GM18517 (cell line): ENCODE results near the gene FUT3.

ENCODE experiments used
- ATAC-seq: cut with Tn5 transposase; IDR thresholded peaks from one replicate; pipeline ENCODE4 v1.9.1; 2021; ENCODE audit warnings: mild to moderate bottlenecking, moderate library complexity; ENCODE audit not compliant: unreplicated experiment

Gene FUT3

DNA sequence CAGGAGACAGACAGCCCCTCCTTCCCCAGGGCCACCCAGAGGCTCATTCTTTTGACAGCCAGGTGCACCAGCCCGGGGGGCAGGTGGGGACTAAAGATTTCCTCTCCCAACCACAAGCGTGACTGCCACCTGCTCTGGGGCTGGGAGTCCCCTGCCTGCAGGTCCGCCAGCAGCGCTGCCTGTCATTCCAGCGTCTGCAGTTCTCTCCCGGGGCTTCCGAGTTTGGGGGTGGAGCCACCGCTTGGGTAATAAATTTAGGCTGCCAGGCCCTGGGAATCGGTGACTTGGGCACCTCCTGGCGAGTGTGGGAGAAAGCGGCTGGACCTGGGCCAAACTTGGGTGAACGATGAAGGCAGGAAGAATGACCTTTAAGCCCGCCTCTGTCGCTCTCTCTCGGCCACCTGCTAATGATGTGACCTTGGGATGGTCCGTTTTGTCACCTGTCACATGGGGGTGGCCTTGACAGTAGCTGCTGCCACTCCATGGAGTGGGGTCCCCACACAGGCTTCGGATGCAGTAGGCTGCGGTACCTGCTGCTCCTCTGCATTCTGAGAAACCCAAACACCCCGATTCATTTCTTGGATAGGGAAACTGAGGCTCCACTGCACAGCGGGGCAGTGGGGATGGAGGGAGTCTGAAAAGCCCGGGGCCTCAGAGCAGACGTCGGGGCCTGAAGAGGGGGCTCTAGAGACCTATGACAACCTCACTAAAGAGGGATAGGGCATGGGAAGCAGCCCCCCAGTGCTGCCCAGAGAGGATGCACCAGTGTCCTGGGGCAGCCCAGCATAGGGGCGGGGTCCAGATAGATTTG lies 24.5 kb downstream of the FUT3 start:
- no peak for ATAC-seq

- ATAC-seq = no peak
Measured at GRCh38 chr19:5825178-5825577, 26.1 kb downstream of the FUT3 start.

DNA sequence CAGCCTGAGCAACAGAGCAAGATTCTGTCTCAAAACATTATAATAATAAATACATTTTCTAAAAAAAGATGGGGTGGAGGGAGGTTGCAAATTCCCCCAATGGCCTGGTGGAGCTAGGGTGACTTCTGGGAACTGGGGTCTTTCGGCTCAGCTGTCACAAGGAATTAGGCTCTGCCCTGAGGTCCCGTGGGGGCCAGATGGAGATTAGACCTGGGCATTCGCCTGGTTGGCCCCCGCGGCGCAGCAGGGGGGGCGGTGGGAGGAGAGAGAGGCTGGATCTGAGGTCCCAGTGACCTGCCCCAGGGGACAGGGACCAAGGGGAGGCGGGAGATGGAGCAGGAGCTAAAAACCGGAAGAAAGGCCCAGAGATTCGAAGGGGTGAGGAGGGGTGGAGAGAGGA lies 26.5 kb downstream of the FUT3 start:
- ATAC-seq = no peak

GRCh38 chr19:5823579-5824281 lies 27.5 kb downstream of the FUT3 start:
- no peak for ATAC-seq

DNA sequence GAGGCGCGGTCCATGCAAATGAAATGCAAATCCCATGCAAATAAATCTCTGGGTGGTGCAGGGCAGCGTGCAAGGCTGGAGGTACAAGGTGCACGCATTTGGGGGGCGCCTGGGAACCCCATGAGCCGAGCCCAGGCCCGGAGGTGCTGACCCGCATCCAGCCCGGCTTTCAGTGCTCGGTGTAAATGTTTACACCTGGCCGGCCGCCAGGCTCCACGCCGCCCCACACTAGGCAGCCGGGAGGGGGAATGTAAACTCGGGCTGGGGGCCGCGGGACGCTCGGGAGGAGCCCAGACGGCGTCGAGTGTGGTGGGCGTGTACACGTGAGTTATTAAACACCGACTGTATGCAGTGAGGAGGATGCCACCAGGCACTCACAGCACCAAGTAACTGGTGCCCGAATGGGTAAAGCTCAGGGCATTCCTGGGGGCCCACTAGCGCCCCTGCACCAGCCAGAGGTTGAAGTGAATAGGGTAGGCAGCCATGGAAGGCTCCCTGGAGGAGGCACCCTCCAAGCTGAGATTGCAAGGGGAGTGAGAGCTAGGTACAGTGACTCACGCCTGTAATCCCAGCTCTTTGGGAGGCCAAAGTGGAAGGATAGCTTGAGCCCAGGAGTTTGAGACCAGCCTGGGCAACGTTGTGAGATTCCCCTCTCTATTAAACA lies 28.9 kb downstream of the FUT3 start:
- no peak for ATAC-seq

DNA sequence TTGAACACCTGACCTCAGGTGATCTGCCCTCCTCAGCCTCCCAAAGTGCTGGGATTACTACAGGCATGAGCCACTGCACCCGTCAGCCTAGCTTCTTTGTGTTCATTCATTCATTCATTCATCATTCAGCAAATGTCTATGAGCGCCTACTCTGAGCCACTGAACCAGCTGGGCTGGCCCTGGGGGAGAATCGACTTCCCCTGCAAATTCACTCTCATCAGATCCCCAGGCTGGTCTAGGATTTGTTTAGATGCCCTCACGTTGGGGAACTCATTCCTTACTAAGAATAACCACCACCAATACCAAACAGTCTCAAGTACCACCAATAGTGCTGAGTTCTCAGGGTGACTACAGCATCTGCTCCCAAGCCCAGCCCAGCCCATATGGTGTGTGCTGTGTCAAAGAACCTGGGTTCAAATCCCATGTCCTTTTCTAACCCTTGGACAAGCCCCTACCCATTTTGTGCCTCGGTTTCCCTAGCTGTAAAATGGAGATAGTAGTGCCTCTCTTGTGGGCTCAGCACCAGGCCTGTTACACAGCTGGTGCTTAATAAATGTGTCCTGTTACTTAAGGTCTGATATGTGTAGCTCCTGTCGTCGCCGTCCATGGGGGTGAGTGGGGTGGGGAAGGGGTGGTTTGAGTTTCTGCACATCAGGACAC lies 29.6 kb downstream of the FUT3 start:
- ATAC-seq = no peak

DNA sequence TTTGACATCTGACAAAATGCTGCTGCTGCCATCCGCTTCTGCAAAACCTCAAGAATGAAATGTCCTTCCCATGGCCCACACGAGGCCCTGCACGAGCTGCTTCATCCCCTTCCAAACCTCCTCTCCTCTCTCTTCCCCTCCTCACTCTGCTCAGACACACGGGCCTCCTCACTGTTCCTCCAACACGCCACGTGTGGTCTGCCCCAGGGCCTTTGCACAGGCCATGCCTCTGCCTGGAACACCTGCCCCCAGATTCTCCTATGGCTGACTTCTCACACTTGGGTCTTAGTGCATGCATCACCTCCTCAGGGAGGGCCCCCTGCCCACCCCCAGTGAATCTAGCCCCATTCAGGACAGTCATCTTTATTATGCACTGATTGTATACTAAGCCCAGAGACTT lies 30.5 kb downstream of the FUT3 start:
- ATAC-seq = no peak

GRCh38 chr19:5818594-5818993 lies 32.7 kb downstream of the FUT3 start:
- no peak for ATAC-seq

- ATAC-seq = no peak
Measured at GRCh38 chr19:5817218-5817617, 34.0 kb downstream of the FUT3 start.

DNA sequence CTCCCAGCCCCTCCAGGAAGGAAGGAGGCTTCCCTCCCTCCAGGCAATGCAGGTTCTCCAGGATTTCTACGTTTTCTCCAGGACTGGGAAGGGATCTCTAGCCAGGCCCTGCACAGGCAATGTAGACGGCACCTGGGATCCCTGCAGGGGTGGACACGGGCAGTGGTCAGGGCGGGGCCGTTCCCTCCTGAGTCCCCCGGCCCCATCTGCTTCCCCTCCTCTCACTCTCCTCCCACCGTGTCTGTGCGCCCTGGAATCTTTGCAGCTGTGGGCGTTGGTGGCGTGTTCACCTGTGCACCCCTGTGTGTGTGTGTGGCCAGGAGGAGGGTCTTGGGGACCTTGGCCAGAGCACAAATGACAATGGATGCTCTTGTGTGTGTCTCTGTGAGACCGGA lies 36.4 kb downstream of the FUT3 start:
- no peak for ATAC-seq

GRCh38 chr19:5814123-5814851 lies 37.0 kb downstream of the FUT3 start:
- ATAC-seq = no peak

GRCh38 chr19:5811117-5811516 lies 40.1 kb downstream of the FUT3 start:
- no peak for ATAC-seq

- ATAC-seq = no peak
Measured at GRCh38 chr19:5809469-5809868, 41.8 kb downstream of the FUT3 start.

DNA sequence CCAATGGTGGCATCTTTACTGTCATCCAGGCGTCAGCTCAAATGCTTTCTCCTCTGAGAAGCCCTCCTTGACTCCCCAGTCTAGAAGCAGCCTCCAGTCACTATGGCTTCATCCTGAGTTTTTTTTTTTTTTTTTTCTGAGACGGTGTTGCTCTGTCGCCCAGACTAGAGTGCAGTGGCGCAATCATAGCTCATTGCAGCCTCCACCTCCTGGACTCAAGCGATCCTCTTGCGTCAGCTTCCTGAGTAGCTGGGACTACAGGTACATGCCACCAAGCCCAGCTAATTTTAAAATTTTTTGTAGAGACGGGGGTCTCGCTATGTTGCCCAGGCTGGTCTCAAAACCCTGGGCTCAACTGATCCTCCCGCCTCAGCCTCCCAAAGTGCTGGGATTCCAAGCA lies 42.2 kb downstream of the FUT3 start:
- ATAC-seq = no peak

DNA sequence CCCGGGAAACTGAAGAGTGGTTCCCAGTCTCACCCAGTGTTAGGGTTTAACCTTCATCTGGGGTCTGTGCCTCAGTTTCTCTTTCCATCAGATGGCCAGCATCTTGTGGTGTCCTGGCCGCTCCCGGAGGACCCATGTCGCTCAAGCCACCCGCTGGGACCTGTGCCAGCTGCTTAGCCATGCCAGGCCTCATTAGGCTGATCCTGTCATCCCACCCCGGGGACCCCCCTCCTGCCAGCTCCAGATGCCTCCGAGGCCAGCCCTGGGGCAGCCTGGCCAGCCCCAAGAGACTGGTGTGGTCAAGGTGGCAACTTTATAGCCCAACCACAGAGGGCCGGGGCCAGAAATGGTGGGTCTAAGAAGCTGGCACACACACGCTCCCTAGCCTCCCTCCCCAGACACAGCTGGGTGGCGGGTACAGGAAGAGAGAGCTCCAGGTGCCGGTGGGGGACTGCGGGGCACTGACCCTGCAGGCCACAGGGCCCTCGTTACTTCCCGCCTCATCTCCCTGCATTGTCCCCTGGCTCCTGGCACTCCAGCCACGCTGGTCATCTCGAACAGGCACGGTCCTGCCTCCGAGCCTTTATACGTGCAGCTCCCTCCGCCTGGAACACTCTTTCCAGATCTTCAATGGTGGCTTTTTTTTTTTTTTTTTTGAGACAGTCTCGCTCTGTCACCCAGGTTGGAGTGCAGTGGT lies 43.0 kb downstream of the FUT3 start:
- ATAC-seq = no peak

DNA sequence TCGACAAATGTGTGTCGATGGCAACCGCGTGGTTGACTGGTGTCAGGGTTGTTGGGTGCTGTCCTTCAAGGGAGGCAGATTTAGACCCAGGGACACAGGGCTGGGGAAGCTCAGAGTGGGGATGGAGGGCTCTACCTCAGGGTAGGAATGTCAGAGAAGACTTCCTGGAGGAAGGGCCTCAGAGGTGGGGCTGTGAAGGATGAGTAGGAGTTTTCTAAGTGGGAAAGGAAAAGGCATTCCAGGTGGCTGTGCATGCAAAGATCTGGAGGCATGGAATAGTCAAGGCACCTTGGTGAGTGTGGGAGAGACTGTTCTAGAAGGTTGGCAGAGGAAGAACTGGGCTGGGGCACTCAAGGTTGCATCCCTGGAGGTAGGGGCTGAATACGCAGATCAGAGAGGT lies 44.3 kb downstream of the FUT3 start:
- ATAC-seq = no peak

- ATAC-seq = no peak
Measured at GRCh38 chr19:5806133-5806489, 45.1 kb downstream of the FUT3 start.

DNA sequence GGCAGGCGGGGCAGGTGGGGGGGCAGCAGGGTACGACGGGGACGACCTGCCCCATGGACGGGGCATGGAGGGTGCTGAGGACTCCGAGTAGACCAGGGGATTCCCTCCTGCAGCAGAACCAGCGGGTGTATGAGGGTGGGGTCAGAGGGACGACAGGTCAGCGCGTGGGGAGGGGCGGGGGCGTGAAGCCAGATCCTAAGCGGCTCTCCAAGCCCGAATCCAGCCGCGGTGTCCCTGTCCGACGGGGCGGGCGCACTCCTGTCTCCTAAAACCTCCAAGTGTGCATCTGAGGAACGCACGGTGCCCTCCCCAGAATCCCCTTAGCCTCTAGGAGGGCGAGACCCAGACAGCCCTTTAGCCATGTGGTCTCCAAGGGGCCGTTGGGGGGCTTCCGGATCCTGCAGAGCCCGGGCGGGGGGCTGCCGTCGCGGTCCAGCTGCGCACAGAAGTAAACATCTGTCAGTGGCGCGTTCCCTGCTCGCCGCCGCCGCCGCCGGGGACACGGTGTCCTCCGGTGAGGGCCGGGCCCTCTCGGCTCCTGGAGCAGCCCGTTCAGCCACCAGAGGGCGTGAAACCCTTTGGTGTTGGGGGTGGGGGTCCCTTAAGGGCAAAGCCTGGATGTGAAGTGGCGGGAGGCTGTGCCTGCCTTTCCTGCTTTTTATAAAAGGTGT lies 45.7 kb downstream of the FUT3 start:
- ATAC-seq = no peak

- no peak for ATAC-seq
Measured at GRCh38 chr19:5804516-5805461, 46.5 kb downstream of the FUT3 start, which contains the start of gene NRTN. TSS of gene NRTN (plus strand) at chr19:5805067. CDS start at chr19:5824166, 19,099 bp downstream.
